GM18873 (cell line): ENCODE data around the gene ARCN1.

Experiments
- ATAC-seq: cut with Tn5 transposase; IDR thresholded peaks from one replicate; pipeline ENCODE4 v1.9.1; 2021; ENCODE audit warnings: mild to moderate bottlenecking, moderate library complexity, moderate number of reproducible peaks; ENCODE audit not compliant: unreplicated experiment, low FRiP score

The ARCN1 gene

GRCh38 chr11:118572061-118572980 lies at the start of gene ARCN1:
Gene ARCN1, plus strand, starts transcription at chr11:118572409. Its CDS starts 139 bp downstream, at chr11:118572548.
- peak; percentile 46 for ATAC-seq

- no peak for ATAC-seq
Measured at GRCh38 chr11:118522571-118523072, 49.6 kb upstream of the ARCN1 start.

- ATAC-seq = no peak
Measured at GRCh38 chr11:118524356-118524755, 47.9 kb upstream of the ARCN1 start.

GRCh38 chr11:118524757-118525470 lies 47.3 kb upstream of the ARCN1 start:
- ATAC-seq = no peak

GRCh38 chr11:118526688-118527087 lies 45.5 kb upstream of the ARCN1 start:
- ATAC-seq = no peak

GRCh38 chr11:118527109-118527508 lies 45.1 kb upstream of the ARCN1 start, which contains the start of gene TTC36:
Gene TTC36, plus strand, starts transcription at chr11:118527474. Its CDS starts 21 bp downstream, at chr11:118527495.
- ATAC-seq = no peak

GRCh38 chr11:118528511-118528910 lies 43.7 kb upstream of the ARCN1 start:
- ATAC-seq = no peak

- no peak for ATAC-seq
Measured at GRCh38 chr11:118529584-118530175, 42.5 kb upstream of the ARCN1 start.

- no peak for ATAC-seq
Measured at GRCh38 chr11:118530180-118530682, 42.0 kb upstream of the ARCN1 start.

- ATAC-seq = no peak
Measured at GRCh38 chr11:118530683-118531596, 41.3 kb upstream of the ARCN1 start, which contains the start of gene TMEM25. Gene TMEM25, plus strand, starts transcription at chr11:118531192. Its CDS starts 610 bp downstream, at chr11:118531802.

GRCh38 chr11:118531597-118532084 lies 40.6 kb upstream of the ARCN1 start:
- ATAC-seq = no peak

GRCh38 chr11:118532091-118532490 lies 40.1 kb upstream of the ARCN1 start:
- no peak for ATAC-seq

GRCh38 chr11:118532852-118533768 lies 39.1 kb upstream of the ARCN1 start:
- ATAC-seq = no peak

- no peak for ATAC-seq
Measured at GRCh38 chr11:118533769-118534729, 38.2 kb upstream of the ARCN1 start.

- no peak for ATAC-seq
Measured at GRCh38 chr11:118535261-118535660, 36.9 kb upstream of the ARCN1 start.

- no peak for ATAC-seq
Measured at GRCh38 chr11:118536726-118537125, 35.5 kb upstream of the ARCN1 start.

- no peak for ATAC-seq
Measured at GRCh38 chr11:118537409-118537980, 34.7 kb upstream of the ARCN1 start.
